WTC11 (cell line): ENCODE results near the gene CSK. TPM values are rescaled to one million over a fixed set of nuclear protein-coding genes. Genes with fewer than 3 reads are reported as not detected.

Experiments
- ATAC-seq: fragments of 200-7000 bp; cut with Tn5 transposase; 2 replicates; pipeline ENCODE4 v1.10.0; 2021; ENCODE audit warnings: mild to moderate bottlenecking, moderate library complexity
- CTCF ChIA-PET: fragments of 300-600 bp; sonication (Branson Sonifier 250); formaldehyde crosslinking; loops from one replicate; lab custom pipeline; 2021; ENCODE audit warnings: antibody characterized with exemption; lab: Charles Lee
- POLR2A ChIA-PET: fragments of 350-600 bp; sonication (Branson Sonifier 250); formaldehyde crosslinking; loops from one replicate; lab custom pipeline; 2021; ENCODE audit warnings: antibody characterized with exemption; lab: Charles Lee
- DNase-seq: peaks from one replicate; pipeline ENCODE4 v3.0.0; 2021; ENCODE audit warnings: low spot score
- H3K27ac Mint-ChIP-seq: 2 replicates; pipeline ENCODE4 v1.8.0; 2021; ENCODE audit warnings: mixed read lengths
- H3K27me3 Mint-ChIP-seq: 2 replicates; pipeline ENCODE4 v1.8.0; 2021; ENCODE audit warnings: low read depth, mild to moderate bottlenecking, moderate library complexity, mixed read lengths
- H3K36me3 Mint-ChIP-seq: 2 replicates; pipeline ENCODE4 v1.8.0; 2021; ENCODE audit warnings: mixed read lengths
- H3K4me1 Mint-ChIP-seq: 2 replicates; pipeline ENCODE4 v1.8.0; 2022; ENCODE audit warnings: mixed read lengths
- H3K4me3 Mint-ChIP-seq: 2 replicates; pipeline ENCODE4 v1.8.0; 2021; ENCODE audit warnings: mild to moderate bottlenecking, moderate library complexity, mixed read lengths
- H3K9me3 Mint-ChIP-seq: 2 replicates; pipeline ENCODE4 v1.8.0; 2021; ENCODE audit warnings: mixed read lengths
- AR ChIP-seq: fragments of 250-450 bp; sonication (Bioruptor Pico); IDR thresholded peaks from 2 replicates; pipeline ENCODE4 v1.9.0; 2021; ENCODE audit warnings: mild to moderate bottlenecking
- FOXJ3 ChIP-seq: sonication (generic); formaldehyde crosslinking; IDR thresholded peaks from 2 replicates; pipeline ENCODE4 v1.9.0; 2021; ENCODE audit warnings: missing genetic modification reagents, mild to moderate bottlenecking, borderline replicate concordance
- FOXK1 ChIP-seq: sonication (generic); formaldehyde crosslinking; IDR thresholded peaks from 2 replicates; pipeline ENCODE4 v1.8.0; 2022; ENCODE audit warnings: mild to moderate bottlenecking, moderate library complexity, missing genetic modification reagents
- IRF2 ChIP-seq: sonication (generic); formaldehyde crosslinking; IDR thresholded peaks from 2 replicates; pipeline ENCODE4 v1.8.0; 2022; ENCODE audit warnings: low read depth, missing genetic modification reagents, borderline replicate concordance
- NR2C2 ChIP-seq: sonication (generic); formaldehyde crosslinking; IDR thresholded peaks from 2 replicates; pipeline ENCODE4 v1.8.0; 2022; ENCODE audit warnings: mild to moderate bottlenecking, missing genetic modification reagents
- RELA ChIP-seq: sonication (generic); formaldehyde crosslinking; IDR thresholded peaks from 2 replicates; pipeline ENCODE4 v1.8.1; 2022; ENCODE audit warnings: missing genetic modification reagents, mild to moderate bottlenecking, borderline replicate concordance
- TEAD1 ChIP-seq: sonication (generic); formaldehyde crosslinking; IDR thresholded peaks from 2 replicates; pipeline ENCODE4 v1.8.0; 2022; ENCODE audit warnings: mild to moderate bottlenecking, missing genetic modification reagents
- ZNF138 ChIP-seq: sonication (generic); formaldehyde crosslinking; conservative IDR thresholded peaks from 2 replicates; pipeline ENCODE4 v1.8.1; 2022; ENCODE audit warnings: mild to moderate bottlenecking, moderate library complexity, missing genetic modification reagents
- ZNF281 ChIP-seq: sonication (generic); formaldehyde crosslinking; IDR thresholded peaks from 2 replicates; pipeline ENCODE4 v1.8.0; 2023; ENCODE audit warnings: mild to moderate bottlenecking, missing genetic modification reagents
- total RNA-seq: library from RNA; stranded (reverse); gene quantifications from 3 replicates; pipeline ENCODE4 v1.2.3, GENCODE V29; 2021
- TF ChIP-seq, protein P1 (sequence below): fragments of 200-600 bp; IDR thresholded peaks from 2 replicates; pipeline ENCODE4 v1.8.0; 2022; ENCODE audit warnings: antibody characterized with exemption
- TF ChIP-seq, protein P2 (sequence below): sonication (generic); formaldehyde crosslinking; IDR thresholded peaks from 2 replicates; pipeline ENCODE4 v1.8.0; 2022; ENCODE audit warnings: mild to moderate bottlenecking, missing genetic modification reagents
- TF ChIP-seq, protein P3 (sequence below): sonication (generic); formaldehyde crosslinking; IDR thresholded peaks from 2 replicates; pipeline ENCODE4 v1.8.0; 2022; ENCODE audit warnings: missing genetic modification reagents
- TF ChIP-seq, protein P4 (sequence below): sonication (generic); formaldehyde crosslinking; IDR thresholded peaks from 2 replicates; pipeline ENCODE4 v1.8.0; 2022; ENCODE audit warnings: mild to moderate bottlenecking, missing genetic modification reagents

Gene CSK
- total RNA-seq, 1 experiment from 2014 or later: 55.1 TPM

GRCh38 chr15:74778599-74778970 lies 3.3 kb upstream of the CSK start (continued):
- TF ChIP-seq ZNF281 (CRISPR knock-in tag): no peak
- no peak for TF ChIP-seq FOXJ3 (CRISPR knock-in tag)
- TF ChIP-seq TEAD1: no peak
- TF ChIP-seq FOXK1 (CRISPR knock-in tag): no peak
- TF ChIP-seq, protein P1, sequence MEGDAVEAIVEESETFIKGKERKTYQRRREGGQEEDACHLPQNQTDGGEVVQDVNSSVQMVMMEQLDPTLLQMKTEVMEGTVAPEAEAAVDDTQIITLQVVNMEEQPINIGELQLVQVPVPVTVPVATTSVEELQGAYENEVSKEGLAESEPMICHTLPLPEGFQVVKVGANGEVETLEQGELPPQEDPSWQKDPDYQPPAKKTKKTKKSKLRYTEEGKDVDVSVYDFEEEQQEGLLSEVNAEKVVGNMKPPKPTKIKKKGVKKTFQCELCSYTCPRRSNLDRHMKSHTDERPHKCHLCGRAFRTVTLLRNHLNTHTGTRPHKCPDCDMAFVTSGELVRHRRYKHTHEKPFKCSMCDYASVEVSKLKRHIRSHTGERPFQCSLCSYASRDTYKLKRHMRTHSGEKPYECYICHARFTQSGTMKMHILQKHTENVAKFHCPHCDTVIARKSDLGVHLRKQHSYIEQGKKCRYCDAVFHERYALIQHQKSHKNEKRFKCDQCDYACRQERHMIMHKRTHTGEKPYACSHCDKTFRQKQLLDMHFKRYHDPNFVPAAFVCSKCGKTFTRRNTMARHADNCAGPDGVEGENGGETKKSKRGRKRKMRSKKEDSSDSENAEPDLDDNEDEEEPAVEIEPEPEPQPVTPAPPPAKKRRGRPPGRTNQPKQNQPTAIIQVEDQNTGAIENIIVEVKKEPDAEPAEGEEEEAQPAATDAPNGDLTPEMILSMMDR: no peak
- no peak for TF ChIP-seq ZNF138 (CRISPR knock-in tag)
- TF ChIP-seq, protein P2, sequence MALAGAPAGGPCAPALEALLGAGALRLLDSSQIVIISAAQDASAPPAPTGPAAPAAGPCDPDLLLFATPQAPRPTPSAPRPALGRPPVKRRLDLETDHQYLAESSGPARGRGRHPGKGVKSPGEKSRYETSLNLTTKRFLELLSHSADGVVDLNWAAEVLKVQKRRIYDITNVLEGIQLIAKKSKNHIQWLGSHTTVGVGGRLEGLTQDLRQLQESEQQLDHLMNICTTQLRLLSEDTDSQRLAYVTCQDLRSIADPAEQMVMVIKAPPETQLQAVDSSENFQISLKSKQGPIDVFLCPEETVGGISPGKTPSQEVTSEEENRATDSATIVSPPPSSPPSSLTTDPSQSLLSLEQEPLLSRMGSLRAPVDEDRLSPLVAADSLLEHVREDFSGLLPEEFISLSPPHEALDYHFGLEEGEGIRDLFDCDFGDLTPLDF (CRISPR knock-in tag): no peak
- no peak for TF ChIP-seq NR2C2 (CRISPR knock-in tag)
- TF ChIP-seq, protein P3, sequence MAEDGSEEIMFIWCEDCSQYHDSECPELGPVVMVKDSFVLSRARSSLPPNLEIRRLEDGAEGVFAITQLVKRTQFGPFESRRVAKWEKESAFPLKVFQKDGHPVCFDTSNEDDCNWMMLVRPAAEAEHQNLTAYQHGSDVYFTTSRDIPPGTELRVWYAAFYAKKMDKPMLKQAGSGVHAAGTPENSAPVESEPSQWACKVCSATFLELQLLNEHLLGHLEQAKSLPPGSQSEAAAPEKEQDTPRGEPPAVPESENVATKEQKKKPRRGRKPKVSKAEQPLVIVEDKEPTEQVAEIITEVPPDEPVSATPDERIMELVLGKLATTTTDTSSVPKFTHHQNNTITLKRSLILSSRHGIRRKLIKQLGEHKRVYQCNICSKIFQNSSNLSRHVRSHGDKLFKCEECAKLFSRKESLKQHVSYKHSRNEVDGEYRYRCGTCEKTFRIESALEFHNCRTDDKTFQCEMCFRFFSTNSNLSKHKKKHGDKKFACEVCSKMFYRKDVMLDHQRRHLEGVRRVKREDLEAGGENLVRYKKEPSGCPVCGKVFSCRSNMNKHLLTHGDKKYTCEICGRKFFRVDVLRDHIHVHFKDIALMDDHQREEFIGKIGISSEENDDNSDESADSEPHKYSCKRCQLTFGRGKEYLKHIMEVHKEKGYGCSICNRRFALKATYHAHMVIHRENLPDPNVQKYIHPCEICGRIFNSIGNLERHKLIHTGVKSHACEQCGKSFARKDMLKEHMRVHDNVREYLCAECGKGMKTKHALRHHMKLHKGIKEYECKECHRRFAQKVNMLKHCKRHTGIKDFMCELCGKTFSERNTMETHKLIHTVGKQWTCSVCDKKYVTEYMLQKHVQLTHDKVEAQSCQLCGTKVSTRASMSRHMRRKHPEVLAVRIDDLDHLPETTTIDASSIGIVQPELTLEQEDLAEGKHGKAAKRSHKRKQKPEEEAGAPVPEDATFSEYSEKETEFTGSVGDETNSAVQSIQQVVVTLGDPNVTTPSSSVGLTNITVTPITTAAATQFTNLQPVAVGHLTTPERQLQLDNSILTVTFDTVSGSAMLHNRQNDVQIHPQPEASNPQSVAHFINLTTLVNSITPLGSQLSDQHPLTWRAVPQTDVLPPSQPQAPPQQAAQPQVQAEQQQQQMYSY (CRISPR knock-in tag): no peak
- no peak for TF ChIP-seq RELA (CRISPR knock-in tag)
- no peak for TF ChIP-seq IRF2
- no peak for TF ChIP-seq AR (CRISPR knock-in tag)
- TF ChIP-seq, all 79 proteins: peak for 0

GRCh38 chr15:74779162-74779648 lies 2.7 kb upstream of the CSK start:
- Mint-ChIP-seq H3K36me3 (no peaks in the 10 kb centered on the region), H3K4me1 (peaks cover 47% of the 10 kb centered on the region), H3K4me3 (no peak overlapping the region), H3K27me3 (peaks cover 26% of the 10 kb centered on the region), H3K9me3 (no peaks in the 10 kb centered on the region), H3K27ac (no peak overlapping the region)
- no peak for ATAC-seq
- POLR2A ChIA-PET: no interaction called here
- CTCF ChIA-PET: interaction anchor here (0.9 to 14.8 kb wide), 4 partner anchors 5 to 21 kb away, joined by 3 to 360 read pairs (median 190); partner anchors contain the start of gene CSK
- TF ChIP-seq, protein P4, sequence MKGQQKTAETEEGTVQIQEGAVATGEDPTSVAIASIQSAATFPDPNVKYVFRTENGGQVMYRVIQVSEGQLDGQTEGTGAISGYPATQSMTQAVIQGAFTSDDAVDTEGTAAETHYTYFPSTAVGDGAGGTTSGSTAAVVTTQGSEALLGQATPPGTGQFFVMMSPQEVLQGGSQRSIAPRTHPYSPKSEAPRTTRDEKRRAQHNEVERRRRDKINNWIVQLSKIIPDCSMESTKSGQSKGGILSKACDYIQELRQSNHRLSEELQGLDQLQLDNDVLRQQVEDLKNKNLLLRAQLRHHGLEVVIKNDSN (CRISPR knock-in tag): no peak
- TF ChIP-seq, all 79 proteins: peak for 0
- DNase-seq: no peak
